CD4-positive, alpha-beta T cell treated with Interleukin-21 for 1 hour (primary cell): ENCODE measurements around the gene COL4A2.
"Not testable (repeated sequence)": the region's sequence is repeated elsewhere in the genome, so short reads cannot be mapped to it uniquely, and the experiment has no call there.

Source experiments
- DNase-seq: peaks from one replicate; pipeline ENCODE4 v3.0.0-alpha.2; 2020

Gene COL4A2

GRCh38 chr13:110445722-110446574 lies 138.9 kb downstream of the COL4A2 start:
- no peak for DNase-seq

GRCh38 chr13:110446575-110446890 lies 139.4 kb downstream of the COL4A2 start:
- no peak for DNase-seq

GRCh38 chr13:110447058-110447511 lies 140.0 kb downstream of the COL4A2 start:
- DNase-seq = no peak

- DNase-seq = no peak
These were observed 140.7 kb downstream of the COL4A2 start for GRCh38 chr13:110447801-110448200.

GRCh38 chr13:110448230-110448629 lies 141.1 kb downstream of the COL4A2 start:
- no peak for DNase-seq

- no peak for DNase-seq
These were observed 141.6 kb downstream of the COL4A2 start for GRCh38 chr13:110448677-110449076.

GRCh38 chr13:110449219-110450015 lies 142.3 kb downstream of the COL4A2 start:
- DNase-seq = no peak

GRCh38 chr13:110450016-110450900 lies 143.2 kb downstream of the COL4A2 start:
- DNase-seq = no peak

GRCh38 chr13:110450941-110451730 lies 144.1 kb downstream of the COL4A2 start:
- no peak for DNase-seq

- DNase-seq = not testable (repeated sequence)
These were observed 146.0 kb downstream of the COL4A2 start for GRCh38 chr13:110453091-110453490.

GRCh38 chr13:110453797-110454196 lies 146.7 kb downstream of the COL4A2 start:
- no peak for DNase-seq

- DNase-seq = no peak
These were observed 147.3 kb downstream of the COL4A2 start for GRCh38 chr13:110454227-110454859.

GRCh38 chr13:110454956-110455355 lies 147.9 kb downstream of the COL4A2 start:
- DNase-seq = no peak

GRCh38 chr13:110455444-110455843 lies 148.4 kb downstream of the COL4A2 start:
- DNase-seq = no peak

- DNase-seq = peak; percentile 57
These were observed 148.9 kb downstream of the COL4A2 start for GRCh38 chr13:110455941-110456340.

- DNase-seq = no peak
These were observed 149.5 kb downstream of the COL4A2 start for GRCh38 chr13:110456550-110456949.

GRCh38 chr13:110457361-110457760 lies 150.3 kb downstream of the COL4A2 start:
- DNase-seq = no peak

GRCh38 chr13:110458017-110458416 lies 150.9 kb downstream of the COL4A2 start:
- DNase-seq = no peak

- DNase-seq = no peak
These were observed 151.7 kb downstream of the COL4A2 start for GRCh38 chr13:110458594-110459365.

- no peak for DNase-seq
These were observed 155.0 kb downstream of the COL4A2 start for GRCh38 chr13:110462091-110462490.

GRCh38 chr13:110463156-110463555 lies 156.1 kb downstream of the COL4A2 start:
- no peak for DNase-seq
